WERI-Rb-1 (cell line): ENCODE measurements around the gene NHERF2.

Experiments used
- DNase-seq: peaks from one replicate; pipeline ENCODE4 v3.0.0-alpha.2; 2020
- H3K27ac ChIP-seq: fragments of 250-450 bp; sonication (Bioruptor Pico); 2 replicates; pipeline ENCODE4 v1.5.1; 2020; ENCODE audit warnings: mild to moderate bottlenecking, moderate library complexity
- H3K27me3 ChIP-seq: fragments of 250-450 bp; sonication (Bioruptor Pico); 2 replicates; pipeline ENCODE4 v1.5.1; 2021; ENCODE audit warnings: mild to moderate bottlenecking, low read depth, moderate library complexity; ENCODE audit not compliant: insufficient read depth, severe bottlenecking
- H3K36me3 ChIP-seq: fragments of 250-450 bp; sonication (Bioruptor Pico); 2 replicates; pipeline ENCODE4 v1.5.1; 2020; ENCODE audit warnings: mild to moderate bottlenecking, moderate library complexity
- H3K4me3 ChIP-seq: 2 replicates; pipeline ENCODE4 v1.5.1; 2011; ENCODE audit warnings: low read depth, mild to moderate bottlenecking, control low read depth, low read length
- H3K9me3 ChIP-seq: fragments of 250-450 bp; sonication (Bioruptor Pico); 2 replicates; pipeline ENCODE4 v1.5.1; 2021; ENCODE audit warnings: mild to moderate bottlenecking, moderate library complexity; ENCODE audit not compliant: severe bottlenecking
- CTCF ChIP-seq: IDR thresholded peaks from 2 replicates; pipeline ENCODE4 v1.5.1; 2011; ENCODE audit warnings: low read depth, mild to moderate bottlenecking, control low read depth, inconsistent platforms, low read length

The NHERF2 gene

GRCh38 chr16:1980030-1980769 lies 46.5 kb upstream of the NHERF2 start:
- no peak for TF ChIP-seq CTCF
- no peak for DNase-seq
- Histone ChIP-seq H3K27ac (peak overlapping the region; percentile 91), H3K9me3 (no peaks in the 10 kb centered on the region), H3K4me3 (no peak overlapping the region), H3K27me3 (no peaks in the 10 kb centered on the region), H3K36me3 (peaks cover 49% of the 10 kb centered on the region)

GRCh38 chr16:1980770-1981087 lies 46.0 kb upstream of the NHERF2 start:
- no peak overlapping the region for H3K4me3 ChIP-seq
- no peak for TF ChIP-seq CTCF
- H3K27ac ChIP-seq = peak overlapping the region; percentile 91
- H3K9me3 ChIP-seq = no peaks in the 10 kb centered on the region
- no peaks in the 10 kb centered on the region for H3K27me3 ChIP-seq
- peaks cover 49% of the 10 kb centered on the region for H3K36me3 ChIP-seq
- DNase-seq = no peak

GRCh38 chr16:1981398-1981836 lies 45.3 kb upstream of the NHERF2 start, which contains the start of gene NOXO1:
NOXO1 (minus strand) TSS chr16:1981469; CDS start chr16:1981179, 290 bp downstream.
- Histone ChIP-seq H3K9me3 (no peaks in the 10 kb centered on the region), H3K4me3 (peak within 1 kb of the TSS; percentile 9; the same call in 1 of the 2 replicates), H3K27ac (peak within 1 kb of the TSS; percentile 91), H3K27me3 (no peaks in the 10 kb centered on the region), H3K36me3 (peaks cover 49% of the 10 kb centered on the region)
- DNase-seq = peak; percentile 69
- no peak for TF ChIP-seq CTCF

- H3K36me3 ChIP-seq = peaks cover 49% of the 10 kb centered on the region
- DNase-seq = peak; percentile 57
- TF ChIP-seq CTCF = no peak
- no peaks in the 10 kb centered on the region for H3K9me3 ChIP-seq
- no peaks in the 10 kb centered on the region for H3K27me3 ChIP-seq
- peak overlapping the region; percentile 91 for H3K27ac ChIP-seq
- H3K4me3 ChIP-seq = no peak overlapping the region
These were observed 44.7 kb upstream of the NHERF2 start for GRCh38 chr16:1982013-1982433.

GRCh38 chr16:1982991-1983543 lies 43.6 kb upstream of the NHERF2 start:
- Histone ChIP-seq H3K27ac (peak overlapping the region; percentile 91), H3K36me3 (peaks cover 43% of the 10 kb centered on the region), H3K9me3 (no peaks in the 10 kb centered on the region), H3K4me3 (peak overlapping the region; percentile 60), H3K27me3 (no peaks in the 10 kb centered on the region)
- no peak for DNase-seq
- TF ChIP-seq CTCF = no peak; the same call in 1 of the 2 replicates
